ENCODE results near the gene BARX2.

- TF ChIP-seq CTCF (IDR thresholded peaks at IDR 0.05) (no peak), POLR2A (IDR thresholded peaks at IDR 0.05) (no peak)
Observed at GRCh38 chr11:129493746-129494145, 118.1 kb downstream of the BARX2 start.

All from heart left ventricle (tissue), 13 donors.